H9 (cell line): ENCODE data around the gene DENND11. TPM values are rescaled to one million over a fixed set of nuclear protein-coding genes. Genes with fewer than 3 reads are reported as not detected.

Source experiments
- DNase-seq: peaks from one replicate; pipeline ENCODE4 v3.0.0-alpha.2; 2017
- H2AFZ ChIP-seq: one replicate; pipeline ENCODE4 v1.6.1; 2013; ENCODE audit warnings: mild to moderate bottlenecking, low read length, control low read depth, moderate library complexity
- H2AK5ac ChIP-seq: 2 replicates; pipeline ENCODE4 v1.6.1; 2013; ENCODE audit warnings: low read length, control low read depth, mixed read lengths; ENCODE audit not compliant: insufficient read length
- H2BK120ac ChIP-seq: one replicate; pipeline ENCODE4 v1.6.1; 2013; ENCODE audit warnings: low read depth, mild to moderate bottlenecking, low read length, control low read depth, inconsistent platforms; ENCODE audit not compliant: poor library complexity, severe bottlenecking
- H2BK12ac ChIP-seq: 2 replicates; pipeline ENCODE4 v1.6.1; 2013; ENCODE audit warnings: low read length, control low read depth, mixed read lengths, low read depth; ENCODE audit not compliant: insufficient read length
- H2BK15ac ChIP-seq: 2 replicates; pipeline ENCODE4 v1.6.1; 2013; ENCODE audit warnings: low read depth, low read length, control low read depth
- H2BK20ac ChIP-seq: one replicate; pipeline ENCODE4 v1.6.1; 2013; ENCODE audit warnings: low read depth, mild to moderate bottlenecking, low read length, control low read depth, inconsistent platforms; ENCODE audit not compliant: poor library complexity, severe bottlenecking
- H2BK5ac ChIP-seq: 2 replicates; pipeline ENCODE4 v1.6.1; 2013; ENCODE audit warnings: low read length, control low read depth, mixed read lengths; ENCODE audit not compliant: insufficient read length
- H3K14ac ChIP-seq: 2 replicates; pipeline ENCODE4 v1.6.1; 2013; ENCODE audit warnings: low read length, control low read depth; ENCODE audit not compliant: insufficient read depth
- H3K18ac ChIP-seq: 2 replicates; pipeline ENCODE4 v1.6.1; 2013; ENCODE audit warnings: low read depth, mild to moderate bottlenecking, mixed read lengths, low read length, control low read depth; ENCODE audit not compliant: insufficient read length
- H3K23ac ChIP-seq: 2 replicates; pipeline ENCODE4 v1.6.1; 2013; ENCODE audit warnings: low read length, control low read depth, mixed read lengths, low read depth; ENCODE audit not compliant: insufficient read length
- H3K23me2 ChIP-seq: 2 replicates; pipeline ENCODE4 v1.6.1; 2013; ENCODE audit warnings: low read depth, mild to moderate bottlenecking, mixed read lengths, low read length, control low read depth; ENCODE audit not compliant: insufficient read length, poor library complexity, severe bottlenecking
- H3K27ac ChIP-seq: 2 replicates; pipeline ENCODE4 v1.5.1; 2013; ENCODE audit warnings: low read length, control low read depth, mixed read lengths, low read depth; ENCODE audit not compliant: insufficient read length
- H3K27me3 ChIP-seq: 2 replicates; pipeline ENCODE4 v1.6.1; 2013; ENCODE audit warnings: low read length, control low read depth, inconsistent platforms; ENCODE audit not compliant: insufficient read depth
- H3K4ac ChIP-seq: 2 replicates; pipeline ENCODE4 v1.6.1; 2013; ENCODE audit warnings: low read depth, mild to moderate bottlenecking, control low read depth, inconsistent platforms, low read length, moderate library complexity
- H3K4me1 ChIP-seq: 2 replicates; pipeline ENCODE4 v1.6.1; 2013; ENCODE audit warnings: low read length, control low read depth, inconsistent platforms; ENCODE audit not compliant: insufficient read depth
- H3K4me2 ChIP-seq: 2 replicates; pipeline ENCODE4 v1.6.1; 2013; ENCODE audit warnings: low read length, control low read depth, mixed read lengths; ENCODE audit not compliant: insufficient read length, insufficient read depth
- H3K56ac ChIP-seq: 2 replicates; pipeline ENCODE4 v1.6.1; 2013; ENCODE audit warnings: low read depth, mild to moderate bottlenecking, mixed read lengths, low read length, control low read depth; ENCODE audit not compliant: insufficient read length
- H3K79me1 ChIP-seq: 2 replicates; pipeline ENCODE4 v1.6.1; 2013; ENCODE audit warnings: low read depth, mild to moderate bottlenecking, moderate library complexity, low read length, control low read depth, inconsistent platforms; ENCODE audit not compliant: insufficient read depth, poor library complexity, severe bottlenecking
- H3K79me2 ChIP-seq: 2 replicates; pipeline ENCODE4 v1.6.1; 2013; ENCODE audit warnings: low read length, control low read depth, inconsistent platforms; ENCODE audit not compliant: insufficient read depth
- H3K9ac ChIP-seq: 2 replicates; pipeline ENCODE4 v1.6.1; 2013; ENCODE audit warnings: low read length, control low read depth, mixed read lengths; ENCODE audit not compliant: insufficient read length; ENCODE audit errors: extremely low read depth
- H3K9me3 ChIP-seq: one replicate; pipeline ENCODE4 v1.6.1; 2013; ENCODE audit warnings: low read depth, low read length, inconsistent platforms; ENCODE audit not compliant: control insufficient read depth
- H3T11ph ChIP-seq: one replicate; pipeline ENCODE4 v1.6.1; 2013; ENCODE audit warnings: mild to moderate bottlenecking, low read length, control low read depth, inconsistent platforms
- H4K20me1 ChIP-seq: one replicate; pipeline ENCODE4 v1.6.1; 2013; ENCODE audit not compliant: control insufficient read depth, insufficient read length, insufficient read depth
- H4K5ac ChIP-seq: 2 replicates; pipeline ENCODE4 v1.6.1; 2013; ENCODE audit warnings: low read depth, mild to moderate bottlenecking, mixed read lengths, low read length, control low read depth; ENCODE audit not compliant: insufficient read length
- H4K8ac ChIP-seq: replicated peaks from 2 replicates; pipeline ENCODE4 v1.6.1; 2013; ENCODE audit warnings: low read length, control low read depth, mixed read lengths, low read depth; ENCODE audit not compliant: insufficient read length
- H4K91ac ChIP-seq: 2 replicates; pipeline ENCODE4 v1.6.1; 2013; ENCODE audit warnings: low read depth, mild to moderate bottlenecking, moderate library complexity, mixed read lengths, low read length, control low read depth; ENCODE audit not compliant: insufficient read length
- H3K27ac Mint-ChIP-seq, 3 experiments: 2 replicates in 2 of 3; 3 replicates in 1 of 3; pipeline ENCODE4 v1.8.0; 2020 to 2021; ENCODE audit warnings: mixed read lengths in 3 of 3, mild to moderate bottlenecking in 1 of 3, moderate library complexity in 1 of 3
- H3K27me3 Mint-ChIP-seq: 2 replicates; pipeline ENCODE4 v1.8.0; 2021; ENCODE audit warnings: low read depth, mild to moderate bottlenecking, moderate library complexity, mixed read lengths
- H3K36me3 Mint-ChIP-seq, 3 experiments: 2 replicates in 2 of 3; 3 replicates in 1 of 3; pipeline ENCODE4 v1.8.0; 2020 to 2021; ENCODE audit warnings: low read depth in 3 of 3, mixed read lengths in 3 of 3; ENCODE audit not compliant: insufficient read depth in 1 of 3
- H3K4me1 Mint-ChIP-seq, 2 experiments: 2 replicates each; pipeline ENCODE4 v1.8.0; 2020; ENCODE audit warnings: mixed read lengths in 2 of 2
- H3K4me3 Mint-ChIP-seq, 2 experiments: 2 replicates in 1 of 2; 3 replicates in 1 of 2; pipeline ENCODE4 v1.8.0; 2020 to 2021; ENCODE audit warnings: mild to moderate bottlenecking in 2 of 2, mixed read lengths in 2 of 2, moderate library complexity in 1 of 2
- H3K9me3 Mint-ChIP-seq, 2 experiments: 2 replicates in 1 of 2; 3 replicates in 1 of 2; pipeline ENCODE4 v1.8.0; 2020; ENCODE audit warnings: mild to moderate bottlenecking in 2 of 2, mixed read lengths in 2 of 2, moderate library complexity in 1 of 2
- WGBS: extraction: QIAGEN DNeasy Blood & Tissue Kit; methylation state at CpG from one replicate; pipeline ENCODE4 v1.1.7; 2013; ENCODE audit warnings: missing lambda C conversion rate, low lambda C conversion rate, mixed read lengths; ENCODE audit not compliant: insufficient read length; ENCODE audit errors: extremely low coverage; 5-methylcytosine and 5-hydroxymethylcytosine counted together
- total RNA-seq: library from RNA; stranded (reverse); gene quantifications from 2 replicates; pipeline ENCODE4 v1.2.1, GENCODE V29; 2021
- TF ChIP-seq, protein P1 (sequence below): fragments of 200-600 bp; sonication (generic); conservative IDR thresholded peaks from 3 replicates; pipeline ENCODE4 v1.8.0; 2021; ENCODE audit warnings: antibody characterized with exemption, mild to moderate bottlenecking

The DENND11 gene
- total RNA-seq, 1 experiment from 2014 or later: 21.9 TPM

DNA sequence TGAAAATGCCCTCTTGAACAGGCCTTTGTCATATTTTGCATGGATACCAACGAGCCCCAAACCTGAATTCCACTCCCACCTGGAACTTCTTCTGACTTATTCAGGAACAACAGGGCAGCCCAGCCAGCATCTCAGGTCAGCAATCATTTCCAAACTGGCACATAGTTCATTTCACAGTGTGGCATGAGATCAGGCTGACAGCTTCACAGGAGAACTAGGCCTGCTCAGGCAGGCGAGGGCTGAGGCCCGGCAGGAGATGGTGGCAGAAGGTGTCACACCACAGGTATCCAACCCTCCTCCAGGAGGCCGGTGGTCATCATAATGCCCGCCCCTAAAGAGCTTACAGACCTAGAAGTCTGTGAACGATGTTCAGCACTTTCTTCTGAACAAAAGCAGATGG lies 42.5 kb downstream of the DENND11 start:
- H3K27ac ChIP-seq: no peak overlapping the region
- H2AK5ac ChIP-seq: no peak overlapping the region
- no peaks in the 10 kb centered on the region for H3K27me3 ChIP-seq
- no peak overlapping the region for H3K56ac ChIP-seq
- H3K36me3 Mint-ChIP-seq: peaks cover 8 to 38% (median 32%) of the 10 kb centered on the region in 3 experiments; a peak in 6 of 7 replicates
- H3K4me3 Mint-ChIP-seq: no peak overlapping the region
- H3T11ph ChIP-seq: no peak overlapping the region
- H4K91ac ChIP-seq: no peak overlapping the region
- H3K18ac ChIP-seq: no peak overlapping the region
- H2BK5ac ChIP-seq: no peak overlapping the region
- no peaks in the 10 kb centered on the region for H4K20me1 ChIP-seq
- H3K14ac ChIP-seq: no peak overlapping the region
- no peak overlapping the region for H3K9ac ChIP-seq
- no peak overlapping the region for H3K4ac ChIP-seq
- no peak overlapping the region for H2BK12ac ChIP-seq
- no peak overlapping the region for H3K27ac Mint-ChIP-seq
- H3K4me1 ChIP-seq: no peaks in the 10 kb centered on the region
- no peak overlapping the region for H2BK20ac ChIP-seq
- H4K5ac ChIP-seq: no peak overlapping the region
- H3K23me2 ChIP-seq: no peaks in the 10 kb centered on the region
- no peak for DNase-seq
- H4K8ac ChIP-seq: no peak overlapping the region
- no peak overlapping the region for H3K4me2 ChIP-seq
- no peak overlapping the region for H2BK15ac ChIP-seq
- H3K9me3 ChIP-seq: no peaks in the 10 kb centered on the region
- H3K79me2 ChIP-seq: no peaks in the 10 kb centered on the region
- H3K79me1 ChIP-seq: no peaks in the 10 kb centered on the region
- no CpG with 5 or more reads among the region's 6 CpGs for WGBS
- no peaks in the 10 kb centered on the region for H3K27me3 Mint-ChIP-seq
- no peaks in the 10 kb centered on the region for H3K9me3 Mint-ChIP-seq
- H2BK120ac ChIP-seq: no peak overlapping the region
- TF ChIP-seq, protein P1, sequence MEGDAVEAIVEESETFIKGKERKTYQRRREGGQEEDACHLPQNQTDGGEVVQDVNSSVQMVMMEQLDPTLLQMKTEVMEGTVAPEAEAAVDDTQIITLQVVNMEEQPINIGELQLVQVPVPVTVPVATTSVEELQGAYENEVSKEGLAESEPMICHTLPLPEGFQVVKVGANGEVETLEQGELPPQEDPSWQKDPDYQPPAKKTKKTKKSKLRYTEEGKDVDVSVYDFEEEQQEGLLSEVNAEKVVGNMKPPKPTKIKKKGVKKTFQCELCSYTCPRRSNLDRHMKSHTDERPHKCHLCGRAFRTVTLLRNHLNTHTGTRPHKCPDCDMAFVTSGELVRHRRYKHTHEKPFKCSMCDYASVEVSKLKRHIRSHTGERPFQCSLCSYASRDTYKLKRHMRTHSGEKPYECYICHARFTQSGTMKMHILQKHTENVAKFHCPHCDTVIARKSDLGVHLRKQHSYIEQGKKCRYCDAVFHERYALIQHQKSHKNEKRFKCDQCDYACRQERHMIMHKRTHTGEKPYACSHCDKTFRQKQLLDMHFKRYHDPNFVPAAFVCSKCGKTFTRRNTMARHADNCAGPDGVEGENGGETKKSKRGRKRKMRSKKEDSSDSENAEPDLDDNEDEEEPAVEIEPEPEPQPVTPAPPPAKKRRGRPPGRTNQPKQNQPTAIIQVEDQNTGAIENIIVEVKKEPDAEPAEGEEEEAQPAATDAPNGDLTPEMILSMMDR: no peak
- no peak overlapping the region for H2AFZ ChIP-seq
- H3K4me1 Mint-ChIP-seq: peaks cover 4 to 5% of the 10 kb centered on the region in 2 experiments
- no peak overlapping the region for H3K23ac ChIP-seq
